CD4-positive, alpha-beta T cell treated with Interleukin-15 for 4 hours (primary cell): ENCODE data around the gene ARHGAP10.

Experiments used
- DNase-seq: peaks from one replicate; pipeline ENCODE4 v3.0.0-alpha.2; 2020; ENCODE audit warnings: low spot score

Gene ARHGAP10

GRCh38 chr4:148093065-148093464 is 361.2 kb downstream of the ARHGAP10 start:
- no peak for DNase-seq

GRCh38 chr4:148094149-148094548 is 362.3 kb downstream of the ARHGAP10 start:
- no peak for DNase-seq

GRCh38 chr4:148095346-148095923 is 363.5 kb downstream of the ARHGAP10 start:
- DNase-seq = no peak

- DNase-seq = no peak
Observed at GRCh38 chr4:148097801-148098200, 365.9 kb downstream of the ARHGAP10 start.

- DNase-seq = no peak
Observed at GRCh38 chr4:148101235-148101634, 369.3 kb downstream of the ARHGAP10 start.

GRCh38 chr4:148101790-148102189 is 369.9 kb downstream of the ARHGAP10 start:
- no peak for DNase-seq

- no peak for DNase-seq
Observed at GRCh38 chr4:148103597-148104355, 371.9 kb downstream of the ARHGAP10 start.

- DNase-seq = no peak
Observed at GRCh38 chr4:148108766-148109165, 376.9 kb downstream of the ARHGAP10 start.

GRCh38 chr4:148109216-148109615 is 377.3 kb downstream of the ARHGAP10 start:
- no peak for DNase-seq

- no peak for DNase-seq
Observed at GRCh38 chr4:148110169-148110568, 378.3 kb downstream of the ARHGAP10 start.

GRCh38 chr4:148112231-148112982 is 380.5 kb downstream of the ARHGAP10 start:
- DNase-seq = no peak

- DNase-seq = no peak
Observed at GRCh38 chr4:148114436-148114835, 382.5 kb downstream of the ARHGAP10 start.

- DNase-seq = no peak
Observed at GRCh38 chr4:148116264-148116663, 384.4 kb downstream of the ARHGAP10 start.

- no peak for DNase-seq
Observed at GRCh38 chr4:148116969-148117368, 385.1 kb downstream of the ARHGAP10 start.

- DNase-seq = no peak
Observed at GRCh38 chr4:148118179-148118578, 386.3 kb downstream of the ARHGAP10 start.

GRCh38 chr4:148118633-148119032 is 386.7 kb downstream of the ARHGAP10 start:
- DNase-seq = no peak

- DNase-seq = no peak
Observed at GRCh38 chr4:148120216-148120615, 388.3 kb downstream of the ARHGAP10 start.
